NCI-H2227 (cell line): ENCODE results near the gene BOLA2B.

ENCODE experiments used
- DNase-seq: peaks from one replicate; lab custom pipeline; 2025; ENCODE audit not compliant: unreplicated experiment; lab: John Stamatoyannopoulos, UW

The BOLA2B gene

GRCh38 chr16:30144017-30144416 lies 49.4 kb downstream of the BOLA2B start:
- DNase-seq: no peak

DNA sequence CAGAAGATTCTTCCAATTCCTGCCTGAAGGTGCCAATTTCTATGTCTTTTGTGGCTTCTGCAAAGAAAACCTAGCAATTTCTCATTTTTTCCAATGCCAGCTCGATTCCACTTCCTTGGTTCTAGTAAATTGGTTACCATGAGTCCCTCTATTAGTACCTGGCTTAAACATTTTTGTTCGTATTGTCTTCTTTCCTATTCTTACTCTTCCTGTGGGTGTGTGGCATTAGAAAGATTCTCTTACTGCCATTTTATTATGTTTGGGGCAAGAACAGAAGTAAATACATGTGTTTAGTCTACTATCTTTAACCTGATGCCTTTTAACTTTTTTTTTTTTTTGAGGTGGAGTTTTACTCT lies 50.1 kb downstream of the BOLA2B start:
- DNase-seq: no peak
